Left lobe of liver (tissue), 2 donors: ENCODE data around the gene ZNF678. TPM values are rescaled to one million over a fixed set of nuclear protein-coding genes. Genes with fewer than 3 reads are reported as not detected.
"Not testable (repeated sequence)": the region's sequence is repeated elsewhere in the genome, so short reads cannot be mapped to it uniquely, and the experiment has no call there.

ENCODE experiments used
- ATAC-seq: fragments of 200-7000 bp; cut with Tn5 transposase; one replicate; pipeline ENCODE4 v1.9.1; 2020; ENCODE audit warnings: mild to moderate bottlenecking, moderate library complexity
- DNase-seq: peaks from one replicate; pipeline ENCODE4 v3.0.0-alpha.2; 2020; ENCODE audit warnings: low spot score
- total RNA-seq: library from RNA; stranded (reverse); gene quantifications from one replicate; pipeline ENCODE4 v1.2.1, GENCODE V29; 2021
- donor health status: DM: no; HTN: no; CAD: no; lungs with moderate emphysema.
- donor health status: DM: no; HTN: yes; CAD: no.

ZNF678 gene
- total RNA-seq, 1 donor from 2014 or later: 2.5 TPM

- ATAC-seq: no peak
- no peak for DNase-seq
Observed at GRCh38 chr1:227549892-227550291, 13.5 kb upstream of the ZNF678 start.

- not testable (repeated sequence) for ATAC-seq, DNase-seq
Observed at GRCh38 chr1:227551881-227552280, 11.5 kb upstream of the ZNF678 start.

GRCh38 chr1:227556288-227556687 lies 7.1 kb upstream of the ZNF678 start:
- no peak for DNase-seq
- ATAC-seq: no peak

- ATAC-seq (no peak), DNase-seq (no peak)
Observed at GRCh38 chr1:227557962-227558725, 5.2 kb upstream of the ZNF678 start.

GRCh38 chr1:227558732-227559262 lies 4.6 kb upstream of the ZNF678 start:
- DNase-seq: no peak

GRCh38 chr1:227559499-227559898 lies 3.9 kb upstream of the ZNF678 start:
- no peak for DNase-seq
- ATAC-seq: no peak

More at GRCh38 chr1:227558732-227559262, 4.6 kb upstream of the ZNF678 start:
- no peak for ATAC-seq

- DNase-seq (no peak), ATAC-seq (no peak)
Observed at GRCh38 chr1:227559926-227560325, 3.4 kb upstream of the ZNF678 start.

GRCh38 chr1:227560393-227561173 lies 2.8 kb upstream of the ZNF678 start:
- no peak for ATAC-seq
- DNase-seq: no peak

- no peak for DNase-seq
- no peak for ATAC-seq
Observed at GRCh38 chr1:227561241-227561907, 2.0 kb upstream of the ZNF678 start.

GRCh38 chr1:227562037-227562436 lies 1.3 kb upstream of the ZNF678 start:
- ATAC-seq (no peak), DNase-seq (no peak)

- DNase-seq (no peak), ATAC-seq (no peak)
Observed at GRCh38 chr1:227562933-227563323, 428 bp upstream of the ZNF678 start.

GRCh38 chr1:227567256-227567655 lies 3.9 kb downstream of the ZNF678 start:
- ATAC-seq (no peak), DNase-seq (no peak)

GRCh38 chr1:227568593-227568992 lies 5.2 kb downstream of the ZNF678 start:
- no peak for ATAC-seq
- DNase-seq: no peak

GRCh38 chr1:227572752-227573151 lies 9.4 kb downstream of the ZNF678 start:
- ATAC-seq (no peak), DNase-seq (no peak)

GRCh38 chr1:227574926-227575325 lies 11.6 kb downstream of the ZNF678 start:
- DNase-seq: no peak
- ATAC-seq: no peak

- ATAC-seq: no peak
- no peak for DNase-seq
Observed at GRCh38 chr1:227576189-227576588, 12.8 kb downstream of the ZNF678 start.

GRCh38 chr1:227577500-227577899 lies 14.1 kb downstream of the ZNF678 start:
- DNase-seq (no peak), ATAC-seq (no peak)

GRCh38 chr1:227583354-227583753 lies 20.0 kb downstream of the ZNF678 start:
- DNase-seq (no peak), ATAC-seq (no peak)

GRCh38 chr1:227586733-227587132 lies 23.4 kb downstream of the ZNF678 start:
- ATAC-seq (no peak), DNase-seq (no peak)

GRCh38 chr1:227587968-227588367 lies 24.6 kb downstream of the ZNF678 start:
- DNase-seq (no peak), ATAC-seq (no peak)

- not testable (repeated sequence) for DNase-seq, ATAC-seq
Observed at GRCh38 chr1:227588769-227589168, 25.4 kb downstream of the ZNF678 start.
